H1 (cell line): ENCODE measurements around the gene UBE2E2. TPM values are rescaled to one million over a fixed set of nuclear protein-coding genes. Genes with fewer than 3 reads are reported as not detected.

Experiments
- CTCF ChIA-PET: fragments of 300-600 bp; sonication (Branson Sonifier 250); formaldehyde crosslinking; loops from one replicate; lab custom pipeline; 2021; ENCODE audit not compliant: partially characterized antibody; lab: Charles Lee
- POLR2A ChIA-PET: fragments of 300-600 bp; sonication (Branson Sonifier 250); formaldehyde crosslinking; loops from one replicate; lab custom pipeline; 2021; ENCODE audit warnings: inconsistent platforms; ENCODE audit not compliant: partially characterized antibody; lab: Charles Lee
- DNase-seq, 2 experiments: peaks; one replicate each; pipeline versions ENCODE4 v3.0.0 to v3.0.0-alpha.2; 2010 to 2022; ENCODE audit warnings: low spot score in 2 of 2, low read depth in 1 of 2, mixed read lengths in 1 of 2
- FAIRE-seq: peaks from 2 replicates; lab custom pipeline; 2011; peaks lifted over from hg19 to GRCh38; lab: Jason Lieb, UNC
- H2AFZ ChIP-seq: 2 replicates; pipeline ENCODE4 v1.8.1; 2012; ENCODE audit warnings: low read length, inconsistent platforms
- H2AK5ac ChIP-seq: 2 replicates; pipeline ENCODE4 v1.6.1; 2013; ENCODE audit warnings: low read depth, low read length
- H2BK120ac ChIP-seq: replicated peaks from 2 replicates; pipeline ENCODE3; 2013; ENCODE audit warnings: low read depth, low read length, inconsistent platforms
- H2BK12ac ChIP-seq: 2 replicates; pipeline ENCODE4 v1.6.1; 2013; ENCODE audit warnings: low read depth, low read length
- H2BK15ac ChIP-seq: 2 replicates; pipeline ENCODE4 v1.6.1; 2013; ENCODE audit warnings: low read length
- H2BK20ac ChIP-seq: 2 replicates; pipeline ENCODE4 v1.6.1; 2013; ENCODE audit warnings: low read length
- H2BK5ac ChIP-seq: 2 replicates; pipeline ENCODE4 v1.6.1; 2013; ENCODE audit warnings: low read depth, low read length
- H3K14ac ChIP-seq: 2 replicates; pipeline ENCODE4 v1.6.1; 2013; ENCODE audit warnings: inconsistent platforms; ENCODE audit not compliant: insufficient read length
- H3K18ac ChIP-seq: 2 replicates; pipeline ENCODE4 v1.6.1; 2013; ENCODE audit warnings: low read length; ENCODE audit errors: extremely low read depth
- H3K23ac ChIP-seq: 2 replicates; pipeline ENCODE4 v1.6.1; 2013; ENCODE audit warnings: inconsistent platforms; ENCODE audit not compliant: insufficient read length
- H3K23me2 ChIP-seq: 2 replicates; pipeline ENCODE4 v1.6.1; 2013; ENCODE audit warnings: low read depth, low read length
- H3K27ac ChIP-seq: 2 replicates; pipeline ENCODE4 v1.6.1; 2011; ENCODE audit warnings: low read depth, low read length, inconsistent platforms
- H3K27me3 ChIP-seq, 4 experiments: replicated peaks in 1 of 4; 1 replicate in 1 of 4; 2 replicates in 3 of 4; pipeline versions ENCODE4 v1.6.1 to v1.8.1; 2011 to 2013; ENCODE audit warnings: low read length in 3 of 4, mild to moderate bottlenecking in 3 of 4, inconsistent platforms in 2 of 4, mixed read lengths in 2 of 4, moderate library complexity in 1 of 4; ENCODE audit not compliant: control insufficient read depth in 3 of 4, insufficient read depth in 3 of 4; ENCODE audit errors: extremely low read depth in 1 of 4
- H3K36me3 ChIP-seq, 4 experiments: 2 replicates each; pipeline versions ENCODE4 v1.6.1 to v1.8.1; 2011 to 2013; ENCODE audit warnings: mild to moderate bottlenecking in 4 of 4, low read length in 3 of 4, moderate library complexity in 2 of 4, control low read depth in 1 of 4, inconsistent platforms in 1 of 4; ENCODE audit not compliant: insufficient read depth in 4 of 4, control insufficient read depth in 2 of 4
- H3K4ac ChIP-seq: replicated peaks from 2 replicates; pipeline ENCODE3; 2013; ENCODE audit warnings: low read length, low read depth, mixed read lengths, inconsistent platforms; ENCODE audit not compliant: insufficient read length
- H3K4me1 ChIP-seq, 4 experiments: replicated peaks in 1 of 4; 1 replicate in 1 of 4; 2 replicates in 3 of 4; pipeline versions ENCODE4 v1.6.1 to v1.8.1; 2011 to 2013; ENCODE audit warnings: low read length in 3 of 4, inconsistent platforms in 2 of 4, mixed read lengths in 1 of 4; ENCODE audit not compliant: insufficient read depth in 4 of 4, control insufficient read depth in 3 of 4
- H3K4me2 ChIP-seq, 2 experiments: 2 replicates each; pipeline versions ENCODE4 v1.6.1 to v1.8.1; 2011 to 2013; ENCODE audit warnings: low read depth in 2 of 2, low read length in 2 of 2, control low read depth in 1 of 2, inconsistent platforms in 1 of 2, mild to moderate bottlenecking in 1 of 2; ENCODE audit not compliant: insufficient read depth in 1 of 2
- H3K4me3 ChIP-seq, 4 experiments: fragments of 200-600, 300-600 bp in 1 of 4; sonication (generic), shearing (Covaris generic), sonication (Bioruptor Twin) in 1 of 4; 2 replicates each; pipeline versions ENCODE4 v1.5.1 to v1.8.1; 2011 to 2016; ENCODE audit warnings: low read length in 4 of 4, low read depth in 3 of 4, control low read depth in 2 of 4, inconsistent platforms in 2 of 4, mild to moderate bottlenecking in 2 of 4, mixed read lengths in 1 of 4, moderate library complexity in 1 of 4; ENCODE audit not compliant: insufficient read depth in 2 of 4; ENCODE audit errors: extremely low read depth in 1 of 4
- H3K56ac ChIP-seq: replicated peaks from 2 replicates; pipeline ENCODE3; 2013; ENCODE audit warnings: low read depth, mild to moderate bottlenecking, mixed read lengths, low read length, inconsistent platforms; ENCODE audit not compliant: insufficient read length
- H3K79me1 ChIP-seq: 2 replicates; pipeline ENCODE4 v1.6.1; 2013; ENCODE audit warnings: low read depth, low read length, control low read depth
- H3K79me2 ChIP-seq, 2 experiments: 2 replicates each; pipeline versions ENCODE4 v1.6.1 to v1.8.1; 2012 to 2013; ENCODE audit warnings: low read length in 2 of 2, mild to moderate bottlenecking in 2 of 2, inconsistent platforms in 1 of 2; ENCODE audit not compliant: insufficient read depth in 2 of 2, control insufficient read depth in 1 of 2
- H3K9ac ChIP-seq, 4 experiments: replicated peaks in 1 of 4; 1 replicate in 1 of 4; 2 replicates in 3 of 4; pipeline versions ENCODE4 v1.6.1 to v1.8.1; 2011 to 2013; ENCODE audit warnings: low read depth in 3 of 4, low read length in 3 of 4, control low read depth in 2 of 4, mild to moderate bottlenecking in 2 of 4, moderate library complexity in 2 of 4, inconsistent platforms in 1 of 4; ENCODE audit errors: extremely low read depth in 1 of 4
- H3K9me3 ChIP-seq, 2 experiments: 2 replicates each; pipeline versions ENCODE4 v1.6.1 to v1.8.1; 2012 to 2013; ENCODE audit warnings: mild to moderate bottlenecking in 2 of 2, moderate library complexity in 2 of 2, control low read depth in 1 of 2, inconsistent platforms in 1 of 2, low read depth in 1 of 2, low read length in 1 of 2, mixed read lengths in 1 of 2; ENCODE audit not compliant: insufficient read depth in 2 of 2
- H4K20me1 ChIP-seq, 2 experiments: replicated peaks in 1 of 2; 2 replicates each; pipeline versions ENCODE3 to v1.8.1; 2011 to 2013; ENCODE audit warnings: inconsistent platforms in 2 of 2, low read length in 2 of 2, mild to moderate bottlenecking in 1 of 2; ENCODE audit not compliant: insufficient read depth in 2 of 2, control insufficient read depth in 1 of 2
- H4K5ac ChIP-seq: 2 replicates; pipeline ENCODE4 v1.6.1; 2013; ENCODE audit warnings: low read length, low read depth, mixed read lengths, inconsistent platforms; ENCODE audit not compliant: insufficient read length
- H4K8ac ChIP-seq: 2 replicates; pipeline ENCODE4 v1.8.0; 2013; ENCODE audit warnings: mild to moderate bottlenecking, moderate library complexity, low read length, inconsistent platforms; ENCODE audit not compliant: insufficient read depth; ENCODE audit errors: extremely low read depth
- H4K91ac ChIP-seq: replicated peaks from 2 replicates; pipeline ENCODE3; 2013; ENCODE audit warnings: low read length, mixed read lengths, inconsistent platforms; ENCODE audit not compliant: insufficient read length
- BRCA1 ChIP-seq: IDR thresholded peaks from 2 replicates; pipeline ENCODE4 v1.6.1; 2012; ENCODE audit warnings: low read depth, low read length, improper control_type of control experiment
- WGBS, 2 experiments: shearing (Covaris generic) in 1 of 2; methylation state at CpG; one replicate each; pipeline versions ENCODE4 v1.1.6 to v1.1.7; 2013 to 2015; ENCODE audit warnings: low lambda C conversion rate in 2 of 2, mixed read lengths in 2 of 2, inconsistent platforms in 1 of 2, low coverage in 1 of 2, missing lambda C conversion rate in 1 of 2; ENCODE audit not compliant: insufficient replicate concordance in 2 of 2, insufficient coverage in 1 of 2, insufficient read length in 1 of 2; ENCODE audit errors: extremely low coverage in 1 of 2, missing lambda C conversion rate in 1 of 2; 5-methylcytosine and 5-hydroxymethylcytosine counted together
- polyA plus RNA-seq, 7 experiments: library from polyadenylated mRNA; depleted of rRNA in 3 of 7; stranded (reverse) in 5 of 7; unstranded in 2 of 7; fragments of >200 nt in 5 of 7; fragments of 200-250 nt in 2 of 7; gene quantifications; 1 replicate in 5 of 7; 2 replicates in 1 of 7; 4 replicates in 1 of 7; pipeline versions ENCODE4 v1.2.1 to v1.2.3, GENCODE V29; 2011 to 2013; ENCODE audit warnings: missing spikeins in 2 of 7, mixed read lengths in 2 of 7
- total RNA-seq: library from RNA; stranded (reverse); fragmentation: NEBNext Ultra II Directional; extraction: Animal tissue kit (Norgen Biotek cat#: 25700); gene quantifications from 2 replicates; pipeline ENCODE4 v1.2.1, GENCODE V29; 2021

UBE2E2 gene
- total and polyA plus RNA-seq, 2 of the 8 experiments (the other 6 are each of a cell fraction or from before 2014, with no cell fraction given) = 57.6 to 70.6 TPM

GRCh38 chr3:23575697-23576096 lies 372.6 kb downstream of the UBE2E2 start:
- Histone ChIP-seq H2BK15ac (no peak overlapping the region), H3K79me1 (no peaks in the 10 kb centered on the region), H3K4me2 (no peak overlapping the region), H4K20me1 (no peaks in the 10 kb centered on the region), H3K23me2 (no peaks in the 10 kb centered on the region), H3K4me3 (no peak overlapping the region), H2AK5ac (no peak overlapping the region), H3K14ac (no peak overlapping the region), H3K23ac (no peak overlapping the region), H2BK12ac (no peak overlapping the region), H3K9me3 (no peaks in the 10 kb centered on the region), H4K8ac (no peak overlapping the region), H3K27me3 (no peaks in the 10 kb centered on the region), H2BK20ac (no peak overlapping the region), H3K4me1 (peaks cover 0 to 4% (median under 1%) of the 10 kb centered on the region in 4 experiments; a peak in 1 of 7 replicates), H3K56ac (no peak overlapping the region), H4K5ac (no peak overlapping the region), H2AFZ (no peak overlapping the region), H2BK5ac (no peak overlapping the region), H3K18ac (no peak overlapping the region), H3K79me2 (no peaks in the 10 kb centered on the region), H3K9ac (no peak overlapping the region), H2BK120ac (no peak overlapping the region), H4K91ac (no peak overlapping the region), H3K27ac (no peak overlapping the region), H3K36me3 (no peaks in the 10 kb centered on the region), H3K4ac (no peak overlapping the region)
- FAIRE-seq (no peak), DNase-seq (no peak)
- ChIA-PET CTCF (no interaction called here), POLR2A (no interaction called here)
- 95% methylated on average over 3 of the region's 3 CpGs; no CpG with 5 or more reads in 1 of the 2 experiments for WGBS, 2 experiments
- no peak for TF ChIP-seq BRCA1
